ENCODE measurements around the gene KCNH1.

- TF ChIP-seq EZH2 (IDR thresholded peaks at IDR 0.05; ENCODE audit: insufficient read depth, poor library complexity, severe bottlenecking) (no peak), EZH2phosphoT487 (IDR thresholded peaks at IDR 0.05; ENCODE audit: insufficient read depth, low read depth) (no peak)
These were observed 437.2 kb downstream of the KCNH1 start for GRCh38 chr1:210696709-210697108.

Measured in GM23248 (cell line).